NCI-H774 (cell line): ENCODE data around the gene ABAT.

ENCODE experiments used
- DNase-seq: peaks from one replicate; lab custom pipeline; 2025; lab: John Stamatoyannopoulos, UW

The ABAT gene

GRCh38 chr16:8818504-8819270 is 144.3 kb downstream of the ABAT start:
- DNase-seq, result no peak

- no peak for DNase-seq
Measured at GRCh38 chr16:8819411-8820034, 145.1 kb downstream of the ABAT start.

GRCh38 chr16:8822403-8822802 is 148.0 kb downstream of the ABAT start:
- DNase-seq, result no peak

- no peak for DNase-seq
Measured at GRCh38 chr16:8826278-8826879, 152.0 kb downstream of the ABAT start.

- no peak for DNase-seq
Measured at GRCh38 chr16:8828541-8829165, 154.2 kb downstream of the ABAT start.

- no peak for DNase-seq
Measured at GRCh38 chr16:8831450-8831849, 157.0 kb downstream of the ABAT start.

GRCh38 chr16:8831871-8832716 is 157.7 kb downstream of the ABAT start:
- DNase-seq, result no peak

GRCh38 chr16:8832717-8833105 is 158.3 kb downstream of the ABAT start:
- no peak for DNase-seq
